ENCODE data around the gene OR10G7.

OR10G7 gene, protein sequence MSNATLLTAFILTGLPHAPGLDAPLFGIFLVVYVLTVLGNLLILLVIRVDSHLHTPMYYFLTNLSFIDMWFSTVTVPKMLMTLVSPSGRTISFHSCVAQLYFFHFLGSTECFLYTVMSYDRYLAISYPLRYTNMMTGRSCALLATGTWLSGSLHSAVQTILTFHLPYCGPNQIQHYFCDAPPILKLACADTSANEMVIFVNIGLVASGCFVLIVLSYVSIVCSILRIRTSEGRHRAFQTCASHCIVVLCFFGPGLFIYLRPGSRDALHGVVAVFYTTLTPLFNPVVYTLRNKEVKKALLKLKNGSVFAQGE

DNA sequence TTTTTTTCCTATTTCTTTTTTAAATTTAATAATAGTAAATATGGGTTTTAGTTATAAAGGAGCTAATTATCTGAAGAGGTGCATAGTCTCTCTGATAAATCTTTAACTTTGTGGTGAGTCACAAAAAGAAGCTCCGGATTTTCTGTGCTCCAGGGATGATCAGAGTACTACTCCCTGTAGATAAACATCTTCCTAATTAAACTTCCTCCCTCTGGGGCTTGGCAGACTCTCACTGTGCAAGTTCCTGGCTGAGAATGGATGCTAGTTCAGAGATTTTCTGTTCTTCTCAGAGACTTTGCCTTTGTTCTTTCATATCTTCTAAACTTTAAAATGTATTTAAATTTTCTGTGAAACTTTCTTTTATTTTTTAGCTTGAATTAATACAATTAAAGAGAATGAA, at the start of gene OR10G7:
Gene OR10G7 (minus strand): TSS at position 72 of the 400 bp plus-strand sequence. CDS start 2,324 bp downstream, outside the sequence.
- no peaks in the 10 kb centered on the region for H3K27me3 ChIP-seq (ENCODE audit: control insufficient read depth, insufficient read depth, low read length)
- no peaks in the 10 kb centered on the region for H3K4me1 ChIP-seq (ENCODE audit: control insufficient read depth, insufficient read depth, low read length)
- no peaks in the 10 kb centered on the region for H3K36me3 ChIP-seq (ENCODE audit: control insufficient read depth, insufficient read depth, low read length)
- H3K9me3 ChIP-seq (ENCODE audit: control insufficient read depth, low read length) = no peaks in the 10 kb centered on the region
- no peak within 1 kb of the TSS for H3K9ac ChIP-seq (ENCODE audit: low read length)
- no peak within 1 kb of the TSS for H3K4me3 ChIP-seq (ENCODE audit: low read length)

GRCh38 chr11:124085997-124086846, 45.1 kb upstream of the OR10G7 start:
- no peaks in the 10 kb centered on the region for H3K4me1 ChIP-seq (ENCODE audit: control insufficient read depth, insufficient read depth, low read length)
- H3K27me3 ChIP-seq (ENCODE audit: control insufficient read depth, insufficient read depth, low read length) = no peaks in the 10 kb centered on the region
- no peaks in the 10 kb centered on the region for H3K9me3 ChIP-seq (ENCODE audit: control insufficient read depth, low read length)
- no peak overlapping the region for H3K9ac ChIP-seq (ENCODE audit: low read length)
- H3K36me3 ChIP-seq (ENCODE audit: control insufficient read depth, insufficient read depth, low read length) = no peaks in the 10 kb centered on the region
- H3K4me3 ChIP-seq (ENCODE audit: low read length) = no peak overlapping the region

DNA sequence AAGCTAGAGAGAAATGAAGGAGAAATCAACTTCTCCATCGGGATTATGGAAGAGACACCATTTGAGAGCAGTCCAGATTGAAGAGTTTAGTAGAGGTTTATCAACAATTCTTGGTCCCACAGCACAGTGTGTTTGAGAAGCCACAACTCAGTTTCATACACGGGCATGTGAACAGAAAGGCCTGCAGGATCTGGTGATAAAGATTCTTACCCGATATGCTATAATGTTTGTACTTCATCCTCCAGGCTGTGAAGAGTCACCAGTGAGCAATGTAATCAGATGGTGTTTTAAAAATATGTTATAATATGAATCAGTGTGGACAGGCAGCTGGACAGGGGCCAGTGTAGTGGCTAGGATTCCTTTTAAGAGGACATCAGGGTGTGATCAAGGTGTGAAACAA, 44.5 kb upstream of the OR10G7 start:
- H3K27me3 ChIP-seq (ENCODE audit: control insufficient read depth, insufficient read depth, low read length) = no peaks in the 10 kb centered on the region
- no peak overlapping the region for H3K4me3 ChIP-seq (ENCODE audit: low read length)
- H3K9me3 ChIP-seq (ENCODE audit: control insufficient read depth, low read length) = no peaks in the 10 kb centered on the region
- H3K9ac ChIP-seq (ENCODE audit: low read length) = no peak overlapping the region
- H3K4me1 ChIP-seq (ENCODE audit: control insufficient read depth, insufficient read depth, low read length) = no peaks in the 10 kb centered on the region
- no peaks in the 10 kb centered on the region for H3K36me3 ChIP-seq (ENCODE audit: control insufficient read depth, insufficient read depth, low read length)

DNA sequence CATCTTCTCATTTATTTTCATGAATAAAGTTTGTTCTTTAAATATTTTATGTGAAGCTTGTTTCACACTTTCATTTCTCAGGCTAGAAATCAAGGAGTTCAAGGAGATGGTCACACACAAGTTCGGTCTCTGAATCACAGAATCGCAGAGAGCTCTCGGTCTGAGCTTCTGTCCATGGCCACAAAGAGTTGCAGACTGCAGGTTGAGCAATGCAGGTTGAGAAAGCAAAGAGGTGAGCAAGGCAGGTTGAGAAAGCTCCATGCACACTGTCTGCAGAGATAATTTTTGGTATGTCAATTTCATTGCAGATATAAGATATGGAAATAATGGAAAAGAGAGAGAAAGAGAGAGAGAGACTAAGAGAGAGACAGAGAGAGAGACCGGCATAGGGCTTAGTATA, 41.2 kb upstream of the OR10G7 start:
- no peaks in the 10 kb centered on the region for H3K36me3 ChIP-seq (ENCODE audit: control insufficient read depth, insufficient read depth, low read length)
- H3K4me1 ChIP-seq (ENCODE audit: control insufficient read depth, insufficient read depth, low read length) = no peaks in the 10 kb centered on the region
- H3K9ac ChIP-seq (ENCODE audit: low read length) = no peak overlapping the region
- no peak overlapping the region for H3K4me3 ChIP-seq (ENCODE audit: low read length)
- no peaks in the 10 kb centered on the region for H3K9me3 ChIP-seq (ENCODE audit: control insufficient read depth, low read length)
- H3K27me3 ChIP-seq (ENCODE audit: control insufficient read depth, insufficient read depth, low read length) = peaks cover 6% of the 10 kb centered on the region

- Histone ChIP-seq H3K9me3 (ENCODE audit: control insufficient read depth, low read length) (no peaks in the 10 kb centered on the region), H3K9ac (ENCODE audit: low read length) (no peak overlapping the region), H3K36me3 (ENCODE audit: control insufficient read depth, insufficient read depth, low read length) (no peaks in the 10 kb centered on the region), H3K4me1 (ENCODE audit: control insufficient read depth, insufficient read depth, low read length) (no peaks in the 10 kb centered on the region), H3K4me3 (ENCODE audit: low read length) (no peak overlapping the region), H3K27me3 (ENCODE audit: control insufficient read depth, insufficient read depth, low read length) (peaks cover 7% of the 10 kb centered on the region)
These were observed 40.4 kb upstream of the OR10G7 start for GRCh38 chr11:124081483-124081882.

- peaks cover 16% of the 10 kb centered on the region for H3K27me3 ChIP-seq (ENCODE audit: control insufficient read depth, insufficient read depth, low read length)
- H3K4me3 ChIP-seq (ENCODE audit: low read length) = no peak overlapping the region
- no peak overlapping the region for H3K9ac ChIP-seq (ENCODE audit: low read length)
- no peaks in the 10 kb centered on the region for H3K9me3 ChIP-seq (ENCODE audit: control insufficient read depth, low read length)
- no peaks in the 10 kb centered on the region for H3K4me1 ChIP-seq (ENCODE audit: control insufficient read depth, insufficient read depth, low read length)
- no peaks in the 10 kb centered on the region for H3K36me3 ChIP-seq (ENCODE audit: control insufficient read depth, insufficient read depth, low read length)
These were observed 39.3 kb upstream of the OR10G7 start for GRCh38 chr11:124080327-124081001.

DNA sequence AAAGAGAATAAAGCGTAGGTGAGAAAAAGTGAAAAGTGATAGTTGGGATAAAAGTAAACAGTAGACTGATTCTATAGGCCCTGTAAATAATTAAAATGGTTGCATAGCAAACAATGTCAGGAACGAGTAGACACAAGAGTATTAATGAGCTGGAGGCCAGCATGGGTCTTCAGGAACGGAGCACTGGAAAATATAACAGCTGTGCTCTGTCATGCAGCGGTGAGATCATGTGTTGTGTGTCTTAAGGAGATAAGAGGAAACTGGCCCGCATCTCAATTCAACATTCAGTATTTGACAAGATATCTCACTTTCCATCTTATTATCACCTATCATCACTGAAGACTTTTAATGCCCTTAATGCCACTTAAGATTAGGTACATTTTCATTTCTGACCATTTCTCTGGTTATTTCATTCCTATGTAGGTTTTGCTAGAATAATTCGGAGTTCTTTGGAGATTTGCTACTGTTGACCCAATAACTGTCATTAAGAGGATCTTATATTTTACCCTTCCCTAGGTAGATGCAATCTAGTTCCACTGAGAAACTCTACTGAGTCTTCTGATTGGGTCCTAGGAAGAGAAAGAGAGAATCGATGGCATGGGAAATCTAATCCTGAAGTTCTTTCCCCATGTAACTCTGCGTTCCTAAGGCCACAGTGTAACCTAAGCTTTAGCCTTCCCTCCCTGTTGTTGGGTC, 38.7 kb upstream of the OR10G7 start:
- H3K27me3 ChIP-seq (ENCODE audit: control insufficient read depth, insufficient read depth, low read length) = peaks cover 19% of the 10 kb centered on the region
- H3K4me1 ChIP-seq (ENCODE audit: control insufficient read depth, insufficient read depth, low read length) = no peaks in the 10 kb centered on the region
- no peak overlapping the region for H3K4me3 ChIP-seq (ENCODE audit: low read length)
- no peaks in the 10 kb centered on the region for H3K9me3 ChIP-seq (ENCODE audit: control insufficient read depth, low read length)
- no peak overlapping the region for H3K9ac ChIP-seq (ENCODE audit: low read length)
- H3K36me3 ChIP-seq (ENCODE audit: control insufficient read depth, insufficient read depth, low read length) = no peaks in the 10 kb centered on the region

- H3K27me3 ChIP-seq (ENCODE audit: control insufficient read depth, insufficient read depth, low read length) = peaks cover 19% of the 10 kb centered on the region
- H3K9ac ChIP-seq (ENCODE audit: low read length) = no peak overlapping the region
- H3K9me3 ChIP-seq (ENCODE audit: control insufficient read depth, low read length) = no peaks in the 10 kb centered on the region
- no peak overlapping the region for H3K4me3 ChIP-seq (ENCODE audit: low read length)
- no peaks in the 10 kb centered on the region for H3K4me1 ChIP-seq (ENCODE audit: control insufficient read depth, insufficient read depth, low read length)
- no peaks in the 10 kb centered on the region for H3K36me3 ChIP-seq (ENCODE audit: control insufficient read depth, insufficient read depth, low read length)
These were observed 37.5 kb upstream of the OR10G7 start for GRCh38 chr11:124078591-124078990.

DNA sequence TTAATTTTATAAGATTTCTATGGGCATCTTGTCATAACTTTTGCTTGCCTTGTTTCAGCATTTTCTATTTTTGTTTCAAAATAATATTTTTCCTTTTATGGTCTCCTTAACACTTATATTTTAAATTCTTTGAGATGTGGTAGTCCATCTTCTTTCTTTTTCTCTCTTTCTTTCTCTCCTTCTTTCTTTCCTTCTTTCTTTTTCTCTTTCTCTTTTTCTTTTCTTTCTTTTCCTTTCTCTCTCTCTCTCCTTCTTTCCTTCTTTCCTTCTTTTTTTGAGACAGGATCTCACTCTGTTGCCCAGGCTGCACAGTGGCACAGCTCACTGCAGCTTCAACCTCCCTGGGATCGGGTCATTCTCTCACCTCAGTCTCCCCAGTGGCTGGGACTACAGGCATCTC, 36.1 kb upstream of the OR10G7 start:
- peaks cover 19% of the 10 kb centered on the region for H3K27me3 ChIP-seq (ENCODE audit: control insufficient read depth, insufficient read depth, low read length)

DNA sequence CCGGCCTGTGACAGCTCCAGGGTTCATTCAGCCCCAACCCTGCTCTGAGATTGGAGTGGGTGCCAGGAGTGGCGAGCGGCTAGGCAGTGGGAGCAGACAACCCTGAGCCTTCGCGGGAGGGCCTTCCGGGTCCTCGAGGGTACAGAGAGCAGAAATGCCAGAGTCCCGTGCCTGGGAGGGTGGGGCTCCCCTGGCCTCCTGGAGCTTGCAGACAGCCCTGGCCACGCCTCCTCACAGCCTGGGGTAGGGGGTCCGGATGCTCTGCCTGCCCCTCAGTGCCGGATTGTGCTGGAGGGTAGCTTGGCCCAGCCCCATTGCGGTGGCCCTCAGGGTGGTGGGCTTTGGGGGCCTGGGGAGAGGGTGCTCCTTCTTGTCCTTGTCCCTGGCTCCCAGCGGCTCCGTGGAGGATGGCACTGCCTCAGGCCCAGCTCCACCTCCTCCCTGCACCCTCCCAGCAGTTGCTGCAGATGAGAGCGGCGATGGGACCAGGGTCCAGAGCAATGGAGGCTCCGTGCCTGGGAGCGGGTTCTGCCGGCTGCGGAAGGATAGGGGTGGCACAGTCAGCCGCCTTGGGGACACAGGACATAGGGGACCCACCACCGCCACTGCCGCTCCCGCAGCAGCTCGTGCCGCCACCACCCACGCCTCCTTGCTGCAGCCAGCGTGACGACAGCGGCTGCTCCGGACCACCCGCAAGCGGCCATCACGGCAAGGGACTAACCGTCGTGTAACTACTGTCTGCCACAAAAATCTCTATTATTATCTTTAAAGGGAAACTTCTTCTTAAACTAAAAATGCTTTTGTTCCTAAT, 34.9 kb upstream of the OR10G7 start:
- Histone ChIP-seq H3K4me1 (ENCODE audit: control insufficient read depth, insufficient read depth, low read length) (no peaks in the 10 kb centered on the region), H3K36me3 (ENCODE audit: control insufficient read depth, insufficient read depth, low read length) (no peaks in the 10 kb centered on the region), H3K9me3 (ENCODE audit: control insufficient read depth, low read length) (no peaks in the 10 kb centered on the region), H3K9ac (ENCODE audit: low read length) (peak overlapping the region; percentile 51), H3K4me3 (ENCODE audit: low read length) (no peak overlapping the region), H3K27me3 (ENCODE audit: control insufficient read depth, insufficient read depth, low read length) (peaks cover 19% of the 10 kb centered on the region)

More for the DNA sequence above, 36.1 kb upstream of the OR10G7 start:
- Histone ChIP-seq H3K4me1 (ENCODE audit: control insufficient read depth, insufficient read depth, low read length) (no peaks in the 10 kb centered on the region), H3K9me3 (ENCODE audit: control insufficient read depth, low read length) (no peaks in the 10 kb centered on the region), H3K36me3 (ENCODE audit: control insufficient read depth, insufficient read depth, low read length) (no peaks in the 10 kb centered on the region), H3K4me3 (ENCODE audit: low read length) (no peak overlapping the region), H3K9ac (ENCODE audit: low read length) (no peak overlapping the region)

DNA sequence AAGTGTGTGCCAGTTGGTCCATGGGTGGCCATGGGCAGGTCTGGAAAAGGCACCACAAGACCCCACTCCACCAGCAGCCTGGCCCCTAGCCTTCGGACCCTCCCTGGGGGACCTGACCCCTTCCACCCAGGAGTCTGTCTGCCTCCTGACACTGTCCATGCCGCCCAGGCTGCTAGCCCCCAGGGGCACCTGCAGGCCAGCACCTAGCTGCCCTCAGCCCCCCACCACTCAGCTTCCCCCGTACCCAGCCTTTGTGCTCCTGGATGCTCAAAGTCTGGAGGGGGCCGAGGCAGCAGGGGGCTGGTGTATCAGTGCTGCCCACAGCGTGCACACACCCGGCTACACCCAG, 34.3 kb upstream of the OR10G7 start:
- no peaks in the 10 kb centered on the region for H3K36me3 ChIP-seq (ENCODE audit: control insufficient read depth, insufficient read depth, low read length)
- peaks cover 19% of the 10 kb centered on the region for H3K27me3 ChIP-seq (ENCODE audit: control insufficient read depth, insufficient read depth, low read length)
- H3K9me3 ChIP-seq (ENCODE audit: control insufficient read depth, low read length) = no peaks in the 10 kb centered on the region
- no peaks in the 10 kb centered on the region for H3K4me1 ChIP-seq (ENCODE audit: control insufficient read depth, insufficient read depth, low read length)
- no peak overlapping the region for H3K9ac ChIP-seq (ENCODE audit: low read length)
- no peak overlapping the region for H3K4me3 ChIP-seq (ENCODE audit: low read length)
